Lung (tissue), 12 donors: ENCODE data around the gene MSRB3. TPM values are rescaled to one million over a fixed set of nuclear protein-coding genes. Genes with fewer than 3 reads are reported as not detected.
A peak's percentile ranks its signal among the peaks of the same experiment; 100 is the strongest.

Experiments
- ATAC-seq: fragments of 200-7000 bp; cut with Tn5 transposase; one replicate; pipeline ENCODE4 v1.9.1; 2020; ENCODE audit warnings: moderate number of reproducible peaks; ENCODE audit not compliant: insufficient read depth, low FRiP score
- DNase-seq, 3 donors: peaks; one replicate each; pipeline ENCODE4 v3.0.0-alpha.2; 2013 to 2017
- H3K27ac ChIP-seq, 2 donors: one replicate each; pipeline ENCODE4 v1.5.1; 2013; ENCODE audit warnings: mild to moderate bottlenecking in 2 of 2, moderate library complexity in 2 of 2, control low read depth in 1 of 2, inconsistent platforms in 1 of 2, low read depth in 1 of 2, low read length in 1 of 2
- H3K27me3 ChIP-seq, 3 donors: one replicate each; pipeline ENCODE4 v1.5.1; 2013; ENCODE audit warnings: low read length in 2 of 3; ENCODE audit not compliant: control insufficient read depth in 3 of 3, insufficient read depth in 3 of 3
- H3K36me3 ChIP-seq, 4 donors: one replicate each; pipeline ENCODE4 v1.5.1; 2013; ENCODE audit warnings: low read length in 4 of 4, mild to moderate bottlenecking in 1 of 4, moderate library complexity in 1 of 4; ENCODE audit not compliant: control insufficient read depth in 4 of 4, insufficient read depth in 4 of 4
- H3K4me1 ChIP-seq, 5 donors: one replicate each; pipeline ENCODE4 v1.5.1; 2013; ENCODE audit warnings: low read length in 5 of 5, mild to moderate bottlenecking in 2 of 5, moderate library complexity in 1 of 5; ENCODE audit not compliant: control insufficient read depth in 5 of 5, insufficient read depth in 5 of 5
- H3K4me3 ChIP-seq: one replicate; pipeline ENCODE4 v1.5.1; 2013; ENCODE audit warnings: mild to moderate bottlenecking, control low read depth, moderate library complexity
- H3K9ac ChIP-seq, 2 donors: one replicate each; pipeline ENCODE4 v1.5.1; 2013; ENCODE audit warnings: low read length in 2 of 2, control low read depth in 1 of 2; ENCODE audit not compliant: insufficient read depth in 1 of 2
- H3K9me3 ChIP-seq, 4 donors: one replicate each; pipeline ENCODE4 v1.5.1; 2013; ENCODE audit warnings: low read length in 3 of 4, mild to moderate bottlenecking in 1 of 4, moderate library complexity in 1 of 4; ENCODE audit not compliant: control insufficient read depth in 4 of 4, insufficient read depth in 3 of 4
- WGBS, 2 donors: extraction: QIAGEN DNeasy Blood & Tissue Kit; methylation state at CpG; one replicate each; pipeline ENCODE4 v1.1.7; 2013; 5-methylcytosine and 5-hydroxymethylcytosine counted together
- polyA plus RNA-seq, 2 donors: library from polyadenylated mRNA; stranded (reverse); fragments of 200-250 nt; gene quantifications; one replicate each; pipeline ENCODE4 v1.2.1, GENCODE V29; 2013
- total RNA-seq, 2 donors: library from RNA; depleted of rRNA in 1 of 2; stranded (reverse); fragments of >200 nt in 1 of 2; gene quantifications; one replicate each; pipeline ENCODE4 v1.2.1, GENCODE V29; 2014 to 2021
- TF ChIP-seq, protein P1 (sequence below): IDR thresholded peaks from 2 replicates; pipeline ENCODE4 v1.5.1; 2012; ENCODE audit warnings: mild to moderate bottlenecking; ENCODE audit errors: control extremely low read depth, extremely low read depth
- donor health status: control.
- donor health status: control.
- donor health status: Bipolar disorder and iron deficiency.
- donor health status: healthy.
- donor health status: DM: yes; HTN: yes; CAD: no.

MSRB3 gene
- total and polyA plus RNA-seq, 4 donors: 11.5 to 41.5 (median 28.3) TPM

DNA sequence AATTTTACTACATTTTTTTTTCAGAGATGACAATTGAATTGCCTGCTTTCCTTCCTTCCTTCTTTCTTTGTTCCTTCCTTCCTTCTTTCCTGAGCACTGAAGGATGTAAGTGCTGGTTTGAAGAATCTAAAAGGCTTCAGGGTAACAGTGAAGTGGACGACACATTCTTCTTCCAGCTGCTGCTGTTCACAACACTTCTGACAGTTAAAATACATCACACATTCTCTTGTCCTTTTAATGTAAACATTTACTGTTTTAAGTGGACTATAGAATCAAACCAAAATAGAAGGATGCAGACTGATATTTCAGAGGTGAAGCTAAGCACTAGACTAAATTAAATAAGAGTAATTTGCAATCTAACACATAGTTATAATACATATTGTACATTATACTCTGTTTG lies 151.5 kb downstream of the MSRB3 start:
- H3K36me3 ChIP-seq: no peaks in the 10 kb centered on the region
- H3K27ac ChIP-seq: no peak overlapping the region
- H3K4me1 ChIP-seq: peaks cover 0 to 16% (median 7%) of the 10 kb centered on the region in 5 donors
- 55 to 64% methylated on average over 1 of the region's 1 CpG for WGBS, 2 donors
- ATAC-seq (no peak), DNase-seq (peak in 2 of 3 donors; percentile 66 to 70)
- H3K9ac ChIP-seq: no peak overlapping the region
- TF ChIP-seq, protein P1, sequence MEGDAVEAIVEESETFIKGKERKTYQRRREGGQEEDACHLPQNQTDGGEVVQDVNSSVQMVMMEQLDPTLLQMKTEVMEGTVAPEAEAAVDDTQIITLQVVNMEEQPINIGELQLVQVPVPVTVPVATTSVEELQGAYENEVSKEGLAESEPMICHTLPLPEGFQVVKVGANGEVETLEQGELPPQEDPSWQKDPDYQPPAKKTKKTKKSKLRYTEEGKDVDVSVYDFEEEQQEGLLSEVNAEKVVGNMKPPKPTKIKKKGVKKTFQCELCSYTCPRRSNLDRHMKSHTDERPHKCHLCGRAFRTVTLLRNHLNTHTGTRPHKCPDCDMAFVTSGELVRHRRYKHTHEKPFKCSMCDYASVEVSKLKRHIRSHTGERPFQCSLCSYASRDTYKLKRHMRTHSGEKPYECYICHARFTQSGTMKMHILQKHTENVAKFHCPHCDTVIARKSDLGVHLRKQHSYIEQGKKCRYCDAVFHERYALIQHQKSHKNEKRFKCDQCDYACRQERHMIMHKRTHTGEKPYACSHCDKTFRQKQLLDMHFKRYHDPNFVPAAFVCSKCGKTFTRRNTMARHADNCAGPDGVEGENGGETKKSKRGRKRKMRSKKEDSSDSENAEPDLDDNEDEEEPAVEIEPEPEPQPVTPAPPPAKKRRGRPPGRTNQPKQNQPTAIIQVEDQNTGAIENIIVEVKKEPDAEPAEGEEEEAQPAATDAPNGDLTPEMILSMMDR: no peak
- H3K27me3 ChIP-seq: no peaks in the 10 kb centered on the region
- peaks cover 1 to 4% (median 3%) of the 10 kb centered on the region in 4 donors for H3K9me3 ChIP-seq
- no peak overlapping the region for H3K4me3 ChIP-seq

DNA sequence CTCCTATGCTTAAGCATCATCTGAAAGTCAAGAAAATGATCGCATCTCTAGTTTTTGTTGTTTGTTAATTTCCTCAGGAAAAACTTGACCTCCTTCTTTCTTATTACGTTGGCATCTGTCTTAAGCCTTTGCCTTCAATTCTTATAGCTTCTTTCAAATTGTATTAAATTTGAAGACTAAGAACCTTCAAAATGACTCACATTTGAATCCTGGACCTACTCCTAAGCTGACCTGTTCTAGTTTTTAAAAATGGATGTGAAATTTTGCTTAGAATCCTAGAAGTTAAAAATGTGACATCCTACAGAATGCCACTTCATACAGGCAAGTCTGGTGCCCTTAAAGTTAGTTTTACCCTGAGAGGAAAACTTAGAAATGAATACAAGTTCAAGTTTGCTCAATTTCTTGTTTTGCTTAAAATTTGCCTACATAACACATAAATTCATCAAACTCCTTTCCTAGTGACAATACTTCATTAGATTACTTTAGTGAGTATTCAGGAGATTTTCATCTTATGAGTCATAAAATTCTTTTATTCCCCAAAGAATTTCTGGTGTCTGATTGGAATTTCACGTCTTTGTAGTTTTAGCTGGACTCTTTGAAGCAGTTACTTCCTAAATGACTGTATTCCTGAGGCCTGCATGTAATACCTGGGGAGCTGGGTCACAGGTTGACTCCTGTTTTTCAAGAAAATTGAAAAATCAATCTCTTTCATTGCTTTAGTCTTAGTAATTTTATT lies 152.3 kb downstream of the MSRB3 start:
- Histone ChIP-seq H3K27ac (no peak overlapping the region), H3K9me3 (peaks cover 0 to 4% (median 3%) of the 10 kb centered on the region in 4 donors), H3K4me3 (no peak overlapping the region), H3K9ac (no peak overlapping the region), H3K4me1 (peaks cover 0 to 16% (median 7%) of the 10 kb centered on the region in 5 donors), H3K27me3 (no peaks in the 10 kb centered on the region), H3K36me3 (no peaks in the 10 kb centered on the region)
- ATAC-seq (no peak), DNase-seq (no peak)
- TF ChIP-seq, protein P1: no peak
- 79 to 90% methylated on average over 3 of the region's 3 CpGs for WGBS, 2 donors

DNA sequence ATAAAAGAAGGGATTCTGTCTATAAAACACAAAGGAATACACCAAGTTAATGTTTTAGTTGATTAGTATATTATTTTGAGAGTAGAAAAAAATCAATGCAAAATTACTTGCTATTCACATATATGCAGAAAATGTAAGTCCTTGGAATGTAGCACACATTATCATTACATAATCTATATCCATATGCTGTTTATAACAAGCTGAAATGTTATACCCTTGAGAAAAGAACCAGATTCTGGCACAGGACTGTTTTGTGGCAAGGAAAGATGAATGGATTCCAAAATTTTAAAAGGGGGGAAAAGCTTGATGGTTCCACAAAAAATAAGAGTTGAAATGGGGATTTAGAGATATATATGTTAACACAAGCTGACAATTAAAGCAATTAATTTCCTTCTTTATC lies 153.6 kb downstream of the MSRB3 start:
- no peak overlapping the region for H3K9ac ChIP-seq
- TF ChIP-seq, protein P1: no peak
- H3K4me1 ChIP-seq: peaks cover 0 to 16% (median 7%) of the 10 kb centered on the region in 5 donors
- no peaks in the 10 kb centered on the region for H3K36me3 ChIP-seq
- no peak overlapping the region for H3K27ac ChIP-seq
- no peak overlapping the region for H3K4me3 ChIP-seq
- H3K27me3 ChIP-seq: no peaks in the 10 kb centered on the region
- peaks cover 0 to 2% (median under 1%) of the 10 kb centered on the region in 4 donors for H3K9me3 ChIP-seq
- ATAC-seq (no peak), DNase-seq (no peak)
